Testis (tissue), 2 donors: ENCODE results near the gene TROAP.

Experiments
- POLR2A ChIP-seq: fragments of 450-650 bp; IDR thresholded peaks from one replicate; pipeline ENCODE4 v1.6.1; 2017; ENCODE audit warnings: antibody characterized with exemption, mild to moderate bottlenecking, moderate library complexity
- TF ChIP-seq, protein P1 (sequence below), 3 experiments: fragments of 450-650 bp in 2 of 3; fragments of 200-600 bp in 1 of 3; sonication (generic) in 1 of 3; IDR thresholded peaks; one replicate each; pipeline ENCODE4 v1.5.1; 2016 to 2019; ENCODE audit warnings: antibody characterized with exemption in 3 of 3, mild to moderate bottlenecking in 2 of 3, moderate library complexity in 1 of 3

DNA sequence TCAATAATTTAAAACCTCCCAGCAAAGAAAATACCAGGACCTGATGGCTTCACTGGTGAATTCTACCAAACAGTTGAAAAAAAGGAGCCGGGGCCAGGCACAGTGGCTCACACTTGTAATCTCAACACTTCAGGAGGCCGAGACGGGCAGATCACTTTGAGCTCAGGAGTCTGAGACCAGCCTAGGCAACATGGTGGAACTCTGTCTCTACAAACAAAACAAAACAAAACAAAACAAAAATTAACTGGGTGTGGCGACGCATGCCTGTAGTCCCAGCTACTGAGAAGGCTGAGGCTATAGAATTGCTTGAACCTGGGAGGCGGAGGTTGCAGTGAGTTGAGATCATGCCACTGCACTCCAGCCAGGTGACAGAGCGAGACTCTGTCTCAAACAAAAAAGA lies 13.7 kb upstream of the TROAP start:
- TF ChIP-seq, protein P1, sequence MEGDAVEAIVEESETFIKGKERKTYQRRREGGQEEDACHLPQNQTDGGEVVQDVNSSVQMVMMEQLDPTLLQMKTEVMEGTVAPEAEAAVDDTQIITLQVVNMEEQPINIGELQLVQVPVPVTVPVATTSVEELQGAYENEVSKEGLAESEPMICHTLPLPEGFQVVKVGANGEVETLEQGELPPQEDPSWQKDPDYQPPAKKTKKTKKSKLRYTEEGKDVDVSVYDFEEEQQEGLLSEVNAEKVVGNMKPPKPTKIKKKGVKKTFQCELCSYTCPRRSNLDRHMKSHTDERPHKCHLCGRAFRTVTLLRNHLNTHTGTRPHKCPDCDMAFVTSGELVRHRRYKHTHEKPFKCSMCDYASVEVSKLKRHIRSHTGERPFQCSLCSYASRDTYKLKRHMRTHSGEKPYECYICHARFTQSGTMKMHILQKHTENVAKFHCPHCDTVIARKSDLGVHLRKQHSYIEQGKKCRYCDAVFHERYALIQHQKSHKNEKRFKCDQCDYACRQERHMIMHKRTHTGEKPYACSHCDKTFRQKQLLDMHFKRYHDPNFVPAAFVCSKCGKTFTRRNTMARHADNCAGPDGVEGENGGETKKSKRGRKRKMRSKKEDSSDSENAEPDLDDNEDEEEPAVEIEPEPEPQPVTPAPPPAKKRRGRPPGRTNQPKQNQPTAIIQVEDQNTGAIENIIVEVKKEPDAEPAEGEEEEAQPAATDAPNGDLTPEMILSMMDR (IDR thresholded peaks at IDR 0.05): no peak
- TF ChIP-seq POLR2A: no peak
